ENCODE results near the gene RNF223. TPM values are rescaled to one million over a fixed set of nuclear protein-coding genes. Genes with fewer than 3 reads are reported as not detected.

RNF223 gene
- total and polyA plus RNA-seq, 2 of the 13 experiments (the other 11 are each of a cell fraction or from before 2014, with no cell fraction given): 0.03 TPM; not detected in 1

DNA sequence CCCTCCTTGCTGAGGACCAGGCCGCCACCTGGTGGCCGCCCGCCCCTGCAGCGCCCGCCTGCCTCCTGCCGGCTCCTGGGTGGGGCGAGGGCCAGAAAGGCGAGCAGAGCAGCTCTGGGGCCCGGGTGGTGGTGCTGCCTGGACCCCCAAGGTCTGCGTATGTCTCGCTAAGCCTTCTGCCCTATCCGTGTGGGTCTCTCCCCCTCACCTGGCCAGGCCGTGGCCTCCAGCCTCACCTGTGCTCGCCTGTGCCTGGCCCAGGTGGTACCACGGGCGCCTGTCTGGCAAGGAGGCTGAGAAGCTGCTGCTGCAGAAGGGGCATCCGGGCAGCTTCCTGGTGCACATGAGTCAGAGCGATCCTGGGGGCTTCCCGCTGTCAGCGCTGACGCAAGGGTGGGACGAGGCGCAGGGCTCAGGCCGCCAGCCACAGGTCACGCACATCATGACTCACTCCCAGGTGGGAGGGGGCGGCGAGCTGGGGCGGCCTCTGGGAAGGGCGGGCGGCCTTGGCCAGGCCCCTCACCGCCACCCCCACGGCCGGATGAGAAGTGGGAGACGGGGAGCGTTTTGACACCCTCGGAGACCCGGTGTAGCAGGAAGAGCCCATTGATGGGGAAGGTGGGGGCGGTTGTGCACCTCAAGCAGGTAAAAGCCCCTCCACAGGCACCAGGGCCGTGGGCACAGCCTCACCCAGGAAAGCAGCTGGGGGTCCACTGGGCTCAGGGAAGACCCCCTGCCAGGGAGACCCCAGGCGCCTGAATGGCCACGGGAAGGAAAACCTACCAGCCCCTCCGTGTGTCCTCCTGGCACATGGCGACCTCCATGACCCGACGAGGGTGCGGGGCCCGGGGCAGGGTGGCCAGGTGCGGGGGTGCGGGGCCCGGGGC, 9.9 kb downstream of the RNF223 start (continued):
- TF ChIP-seq, protein P1, sequence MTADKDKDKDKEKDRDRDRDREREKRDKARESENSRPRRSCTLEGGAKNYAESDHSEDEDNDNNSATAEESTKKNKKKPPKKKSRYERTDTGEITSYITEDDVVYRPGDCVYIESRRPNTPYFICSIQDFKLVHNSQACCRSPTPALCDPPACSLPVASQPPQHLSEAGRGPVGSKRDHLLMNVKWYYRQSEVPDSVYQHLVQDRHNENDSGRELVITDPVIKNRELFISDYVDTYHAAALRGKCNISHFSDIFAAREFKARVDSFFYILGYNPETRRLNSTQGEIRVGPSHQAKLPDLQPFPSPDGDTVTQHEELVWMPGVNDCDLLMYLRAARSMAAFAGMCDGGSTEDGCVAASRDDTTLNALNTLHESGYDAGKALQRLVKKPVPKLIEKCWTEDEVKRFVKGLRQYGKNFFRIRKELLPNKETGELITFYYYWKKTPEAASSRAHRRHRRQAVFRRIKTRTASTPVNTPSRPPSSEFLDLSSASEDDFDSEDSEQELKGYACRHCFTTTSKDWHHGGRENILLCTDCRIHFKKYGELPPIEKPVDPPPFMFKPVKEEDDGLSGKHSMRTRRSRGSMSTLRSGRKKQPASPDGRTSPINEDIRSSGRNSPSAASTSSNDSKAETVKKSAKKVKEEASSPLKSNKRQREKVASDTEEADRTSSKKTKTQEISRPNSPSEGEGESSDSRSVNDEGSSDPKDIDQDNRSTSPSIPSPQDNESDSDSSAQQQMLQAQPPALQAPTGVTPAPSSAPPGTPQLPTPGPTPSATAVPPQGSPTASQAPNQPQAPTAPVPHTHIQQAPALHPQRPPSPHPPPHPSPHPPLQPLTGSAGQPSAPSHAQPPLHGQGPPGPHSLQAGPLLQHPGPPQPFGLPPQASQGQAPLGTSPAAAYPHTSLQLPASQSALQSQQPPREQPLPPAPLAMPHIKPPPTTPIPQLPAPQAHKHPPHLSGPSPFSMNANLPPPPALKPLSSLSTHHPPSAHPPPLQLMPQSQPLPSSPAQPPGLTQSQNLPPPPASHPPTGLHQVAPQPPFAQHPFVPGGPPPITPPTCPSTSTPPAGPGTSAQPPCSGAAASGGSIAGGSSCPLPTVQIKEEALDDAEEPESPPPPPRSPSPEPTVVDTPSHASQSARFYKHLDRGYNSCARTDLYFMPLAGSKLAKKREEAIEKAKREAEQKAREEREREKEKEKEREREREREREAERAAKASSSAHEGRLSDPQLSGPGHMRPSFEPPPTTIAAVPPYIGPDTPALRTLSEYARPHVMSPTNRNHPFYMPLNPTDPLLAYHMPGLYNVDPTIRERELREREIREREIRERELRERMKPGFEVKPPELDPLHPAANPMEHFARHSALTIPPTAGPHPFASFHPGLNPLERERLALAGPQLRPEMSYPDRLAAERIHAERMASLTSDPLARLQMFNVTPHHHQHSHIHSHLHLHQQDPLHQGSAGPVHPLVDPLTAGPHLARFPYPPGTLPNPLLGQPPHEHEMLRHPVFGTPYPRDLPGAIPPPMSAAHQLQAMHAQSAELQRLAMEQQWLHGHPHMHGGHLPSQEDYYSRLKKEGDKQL (CRISPR knock-in tag; IDR thresholded peaks at IDR 0.05; ENCODE audit: low read depth): no peak
- peak; percentile 97 for TF ChIP-seq SAP130 (CRISPR knock-in tag; IDR thresholded peaks at IDR 0.05; ENCODE audit: low read depth)
- TF ChIP-seq, protein P2, sequence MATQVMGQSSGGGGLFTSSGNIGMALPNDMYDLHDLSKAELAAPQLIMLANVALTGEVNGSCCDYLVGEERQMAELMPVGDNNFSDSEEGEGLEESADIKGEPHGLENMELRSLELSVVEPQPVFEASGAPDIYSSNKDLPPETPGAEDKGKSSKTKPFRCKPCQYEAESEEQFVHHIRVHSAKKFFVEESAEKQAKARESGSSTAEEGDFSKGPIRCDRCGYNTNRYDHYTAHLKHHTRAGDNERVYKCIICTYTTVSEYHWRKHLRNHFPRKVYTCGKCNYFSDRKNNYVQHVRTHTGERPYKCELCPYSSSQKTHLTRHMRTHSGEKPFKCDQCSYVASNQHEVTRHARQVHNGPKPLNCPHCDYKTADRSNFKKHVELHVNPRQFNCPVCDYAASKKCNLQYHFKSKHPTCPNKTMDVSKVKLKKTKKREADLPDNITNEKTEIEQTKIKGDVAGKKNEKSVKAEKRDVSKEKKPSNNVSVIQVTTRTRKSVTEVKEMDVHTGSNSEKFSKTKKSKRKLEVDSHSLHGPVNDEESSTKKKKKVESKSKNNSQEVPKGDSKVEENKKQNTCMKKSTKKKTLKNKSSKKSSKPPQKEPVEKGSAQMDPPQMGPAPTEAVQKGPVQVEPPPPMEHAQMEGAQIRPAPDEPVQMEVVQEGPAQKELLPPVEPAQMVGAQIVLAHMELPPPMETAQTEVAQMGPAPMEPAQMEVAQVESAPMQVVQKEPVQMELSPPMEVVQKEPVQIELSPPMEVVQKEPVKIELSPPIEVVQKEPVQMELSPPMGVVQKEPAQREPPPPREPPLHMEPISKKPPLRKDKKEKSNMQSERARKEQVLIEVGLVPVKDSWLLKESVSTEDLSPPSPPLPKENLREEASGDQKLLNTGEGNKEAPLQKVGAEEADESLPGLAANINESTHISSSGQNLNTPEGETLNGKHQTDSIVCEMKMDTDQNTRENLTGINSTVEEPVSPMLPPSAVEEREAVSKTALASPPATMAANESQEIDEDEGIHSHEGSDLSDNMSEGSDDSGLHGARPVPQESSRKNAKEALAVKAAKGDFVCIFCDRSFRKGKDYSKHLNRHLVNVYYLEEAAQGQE (IDR thresholded peaks at IDR 0.05; ENCODE audit: borderline replicate concordance in 1 of 2, low read depth in 1 of 2, low read length in 2 of 2): no peak
- no peak for TF ChIP-seq ZNF260 (CRISPR knock-in tag; IDR thresholded peaks at IDR 0.05; ENCODE audit: borderline replicate concordance, low read depth)
- TF ChIP-seq ZNF552 (CRISPR knock-in tag; IDR thresholded peaks at IDR 0.05; ENCODE audit: borderline replicate concordance): no peak
- no peak for TF ChIP-seq ISL2 (CRISPR knock-in tag; IDR thresholded peaks at IDR 0.05)
- TF ChIP-seq, protein P3, sequence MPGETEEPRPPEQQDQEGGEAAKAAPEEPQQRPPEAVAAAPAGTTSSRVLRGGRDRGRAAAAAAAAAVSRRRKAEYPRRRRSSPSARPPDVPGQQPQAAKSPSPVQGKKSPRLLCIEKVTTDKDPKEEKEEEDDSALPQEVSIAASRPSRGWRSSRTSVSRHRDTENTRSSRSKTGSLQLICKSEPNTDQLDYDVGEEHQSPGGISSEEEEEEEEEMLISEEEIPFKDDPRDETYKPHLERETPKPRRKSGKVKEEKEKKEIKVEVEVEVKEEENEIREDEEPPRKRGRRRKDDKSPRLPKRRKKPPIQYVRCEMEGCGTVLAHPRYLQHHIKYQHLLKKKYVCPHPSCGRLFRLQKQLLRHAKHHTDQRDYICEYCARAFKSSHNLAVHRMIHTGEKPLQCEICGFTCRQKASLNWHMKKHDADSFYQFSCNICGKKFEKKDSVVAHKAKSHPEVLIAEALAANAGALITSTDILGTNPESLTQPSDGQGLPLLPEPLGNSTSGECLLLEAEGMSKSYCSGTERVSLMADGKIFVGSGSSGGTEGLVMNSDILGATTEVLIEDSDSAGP (CRISPR knock-in tag; IDR thresholded peaks at IDR 0.05; ENCODE audit: borderline replicate concordance): peak; percentile 93
- no peak; the same call in 1 of the 2 replicates for TF ChIP-seq ZNF121 (CRISPR knock-in tag; IDR thresholded peaks at IDR 0.05)
- peak; percentile 82 for TF ChIP-seq ZNF501 (CRISPR knock-in tag; IDR thresholded peaks at IDR 0.05)
- TF ChIP-seq, protein P4, sequence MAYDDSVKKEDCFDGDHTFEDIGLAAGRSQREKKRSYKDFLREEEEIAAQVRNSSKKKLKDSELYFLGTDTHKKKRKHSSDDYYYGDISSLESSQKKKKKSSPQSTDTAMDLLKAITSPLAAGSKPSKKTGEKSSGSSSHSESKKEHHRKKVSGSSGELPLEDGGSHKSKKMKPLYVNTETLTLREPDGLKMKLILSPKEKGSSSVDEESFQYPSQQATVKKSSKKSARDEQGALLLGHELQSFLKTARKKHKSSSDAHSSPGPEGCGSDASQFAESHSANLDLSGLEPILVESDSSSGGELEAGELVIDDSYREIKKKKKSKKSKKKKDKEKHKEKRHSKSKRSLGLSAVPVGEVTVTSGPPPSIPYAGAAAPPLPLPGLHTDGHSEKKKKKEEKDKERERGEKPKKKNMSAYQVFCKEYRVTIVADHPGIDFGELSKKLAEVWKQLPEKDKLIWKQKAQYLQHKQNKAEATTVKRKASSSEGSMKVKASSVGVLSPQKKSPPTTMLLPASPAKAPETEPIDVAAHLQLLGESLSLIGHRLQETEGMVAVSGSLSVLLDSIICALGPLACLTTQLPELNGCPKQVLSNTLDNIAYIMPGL (CRISPR knock-in tag; IDR thresholded peaks at IDR 0.05; ENCODE audit: borderline replicate concordance in 1 of 2, low read depth in 1 of 2): peak; percentile 82 to 92
- TF ChIP-seq BRCA1 (CRISPR knock-in tag; IDR thresholded peaks at IDR 0.05): no peak
- no peak for TF ChIP-seq RFX5 (IDR thresholded peaks at IDR 0.05; ENCODE audit: low read depth, low read length)
- no peak for TF ChIP-seq SNAI1 (CRISPR knock-in tag; IDR thresholded peaks at IDR 0.05; ENCODE audit: borderline replicate concordance)
- TF ChIP-seq SIX4 (CRISPR knock-in tag; IDR thresholded peaks at IDR 0.05): no peak
- no peak for TF ChIP-seq ZNF235 (CRISPR knock-in tag; IDR thresholded peaks at IDR 0.05; ENCODE audit: borderline replicate concordance)

Measured in HepG2 (cell line).